GM10266 (cell line): ENCODE results near the gene DPH5.

Experiments used
- DNase-seq: peaks from one replicate; pipeline ENCODE4 v3.0.0; 2012; ENCODE audit errors: extremely low spot score
- CTCF ChIP-seq: IDR thresholded peaks from 2 replicates; pipeline ENCODE4 v1.5.1; 2012; ENCODE audit warnings: mild to moderate bottlenecking, low read depth; ENCODE audit not compliant: control insufficient read depth, insufficient read depth; ENCODE audit errors: missing control alignments

The DPH5 gene

DNA sequence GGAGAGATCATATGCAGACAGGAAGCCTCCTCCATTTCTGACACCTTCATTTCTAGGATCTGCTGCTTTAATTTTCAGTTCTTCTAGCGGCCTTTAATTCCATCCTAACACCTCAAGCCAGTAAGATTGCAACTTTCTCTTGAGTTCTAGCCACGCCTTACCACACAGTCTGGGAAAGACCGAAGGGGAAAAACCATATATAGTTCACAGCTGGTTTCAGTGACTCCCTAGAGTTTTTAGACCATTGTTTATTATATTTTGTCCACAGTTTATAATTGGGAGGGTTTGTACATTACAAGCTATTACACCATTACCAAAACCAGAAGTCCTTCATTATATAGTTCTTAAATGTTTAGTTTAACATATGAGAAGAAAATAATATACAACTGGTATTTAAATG, 37.5 kb downstream of the DPH5 start:
- no peak for TF ChIP-seq CTCF
- DNase-seq = no peak

GRCh38 chr1:100982793-100983192, 42.8 kb downstream of the DPH5 start:
- no peak for TF ChIP-seq CTCF
- no peak for DNase-seq

GRCh38 chr1:100979631-100980030, 46.0 kb downstream of the DPH5 start:
- TF ChIP-seq CTCF = no peak

GRCh38 chr1:100976936-100977335, 48.6 kb downstream of the DPH5 start:
- DNase-seq = no peak
- TF ChIP-seq CTCF = no peak

More at GRCh38 chr1:100979631-100980030, 46.0 kb downstream of the DPH5 start:
- no peak for DNase-seq

DNA sequence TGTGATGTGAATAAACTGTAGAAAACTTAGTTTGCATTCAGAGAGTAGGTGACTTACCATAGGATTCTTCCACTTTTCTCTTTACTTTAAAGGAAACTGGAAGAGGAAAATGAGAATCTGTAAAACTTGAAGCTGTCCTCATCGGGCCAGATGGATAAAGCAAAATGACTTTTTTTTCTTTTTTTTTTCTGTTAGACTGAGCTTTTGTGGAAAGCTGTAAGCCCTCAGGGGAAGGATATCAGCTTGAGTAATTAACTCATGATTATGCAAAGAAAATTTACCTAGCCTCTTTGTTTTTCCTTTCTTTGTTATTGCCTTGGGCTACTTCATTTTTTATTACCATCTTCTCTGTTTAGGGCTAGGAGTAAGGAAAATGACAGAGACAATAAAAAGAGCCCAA, 53.4 kb downstream of the DPH5 start:
- DNase-seq = no peak
- no peak for TF ChIP-seq CTCF

- DNase-seq = no peak
- TF ChIP-seq CTCF = no peak
Measured at GRCh38 chr1:100971021-100971420, 54.6 kb downstream of the DPH5 start.

GRCh38 chr1:100969327-100969726, 56.3 kb downstream of the DPH5 start:
- no peak for TF ChIP-seq CTCF
- DNase-seq = no peak
